ENCODE data around the gene GTF3C2. TPM values are rescaled to one million over a fixed set of nuclear protein-coding genes. Genes with fewer than 3 reads are reported as not detected.

GTF3C2 gene
- total and polyA plus RNA-seq, 10 of the 15 experiments (the other 5 are each of a cell fraction or from before 2014, with no cell fraction given): 45.9 to 105 (median 80.3) TPM

DNA sequence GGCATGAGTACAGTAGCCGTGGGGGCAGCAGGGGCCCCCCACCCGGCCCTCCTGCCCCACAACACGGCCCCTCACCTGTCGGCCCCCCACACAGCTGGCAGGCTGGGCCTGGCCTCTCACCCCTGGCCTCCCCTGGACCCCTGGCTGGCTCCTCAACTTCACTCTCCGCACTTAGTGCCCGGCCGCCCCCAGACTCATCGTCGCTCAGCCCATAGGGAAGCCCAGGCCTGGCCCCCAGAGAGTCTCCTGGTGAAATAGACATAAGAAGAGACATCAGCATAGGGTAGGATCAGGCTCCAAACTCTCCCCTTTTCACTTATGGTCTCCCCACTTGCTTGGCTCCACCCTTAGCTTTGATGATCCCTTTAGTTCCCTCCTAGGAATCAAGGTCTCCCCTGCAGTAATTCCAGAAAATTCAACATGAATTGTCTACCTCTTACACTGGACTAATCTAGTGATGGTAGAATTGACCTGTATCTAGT, 22.3 kb upstream of the GTF3C2 start:
- 98% methylated on average over 8 of the region's 9 CpGs for WGBS (ENCODE audit: insufficient coverage, insufficient replicate concordance, low lambda C conversion rate, missing lambda C conversion rate)
- no peak for TF ChIP-seq BCL11A (IDR thresholded peaks at IDR 0.05; ENCODE audit: low read depth, low read length)
- no peak for TF ChIP-seq IKZF1 (conservative IDR thresholded peaks at IDR 0.05)
- TF ChIP-seq SREBF1 (IDR thresholded peaks at IDR 0.05; ENCODE audit: low read length): no peak
- TF ChIP-seq CHD4 (IDR thresholded peaks at IDR 0.05): no peak
- TF ChIP-seq ZNF592 (IDR thresholded peaks at IDR 0.05): no peak
- TF ChIP-seq, protein P1, sequence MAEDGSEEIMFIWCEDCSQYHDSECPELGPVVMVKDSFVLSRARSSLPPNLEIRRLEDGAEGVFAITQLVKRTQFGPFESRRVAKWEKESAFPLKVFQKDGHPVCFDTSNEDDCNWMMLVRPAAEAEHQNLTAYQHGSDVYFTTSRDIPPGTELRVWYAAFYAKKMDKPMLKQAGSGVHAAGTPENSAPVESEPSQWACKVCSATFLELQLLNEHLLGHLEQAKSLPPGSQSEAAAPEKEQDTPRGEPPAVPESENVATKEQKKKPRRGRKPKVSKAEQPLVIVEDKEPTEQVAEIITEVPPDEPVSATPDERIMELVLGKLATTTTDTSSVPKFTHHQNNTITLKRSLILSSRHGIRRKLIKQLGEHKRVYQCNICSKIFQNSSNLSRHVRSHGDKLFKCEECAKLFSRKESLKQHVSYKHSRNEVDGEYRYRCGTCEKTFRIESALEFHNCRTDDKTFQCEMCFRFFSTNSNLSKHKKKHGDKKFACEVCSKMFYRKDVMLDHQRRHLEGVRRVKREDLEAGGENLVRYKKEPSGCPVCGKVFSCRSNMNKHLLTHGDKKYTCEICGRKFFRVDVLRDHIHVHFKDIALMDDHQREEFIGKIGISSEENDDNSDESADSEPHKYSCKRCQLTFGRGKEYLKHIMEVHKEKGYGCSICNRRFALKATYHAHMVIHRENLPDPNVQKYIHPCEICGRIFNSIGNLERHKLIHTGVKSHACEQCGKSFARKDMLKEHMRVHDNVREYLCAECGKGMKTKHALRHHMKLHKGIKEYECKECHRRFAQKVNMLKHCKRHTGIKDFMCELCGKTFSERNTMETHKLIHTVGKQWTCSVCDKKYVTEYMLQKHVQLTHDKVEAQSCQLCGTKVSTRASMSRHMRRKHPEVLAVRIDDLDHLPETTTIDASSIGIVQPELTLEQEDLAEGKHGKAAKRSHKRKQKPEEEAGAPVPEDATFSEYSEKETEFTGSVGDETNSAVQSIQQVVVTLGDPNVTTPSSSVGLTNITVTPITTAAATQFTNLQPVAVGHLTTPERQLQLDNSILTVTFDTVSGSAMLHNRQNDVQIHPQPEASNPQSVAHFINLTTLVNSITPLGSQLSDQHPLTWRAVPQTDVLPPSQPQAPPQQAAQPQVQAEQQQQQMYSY (CRISPR knock-in tag; IDR thresholded peaks at IDR 0.05): no peak
- no peak for TF ChIP-seq NR2C1 (IDR thresholded peaks at IDR 0.05)
- TF ChIP-seq EZH2 (IDR thresholded peaks at IDR 0.05; ENCODE audit: borderline replicate concordance, control insufficient read depth, low read depth, low read length): no peak
- TF ChIP-seq RB1 (IDR thresholded peaks at IDR 0.05; ENCODE audit: borderline replicate concordance): no peak
- TF ChIP-seq GATAD2B (conservative IDR thresholded peaks at IDR 0.05; ENCODE audit: low read depth): no peak
- no peak for TF ChIP-seq EED (IDR thresholded peaks at IDR 0.05; ENCODE audit: low read depth)
- no peak for TF ChIP-seq SIN3A (IDR thresholded peaks at IDR 0.05; ENCODE audit: low read depth, low read length)
- no peak for TF ChIP-seq ZZZ3 (IDR thresholded peaks at IDR 0.05; ENCODE audit: control insufficient read depth, insufficient read length, low read depth)
- TF ChIP-seq JUNB (IDR thresholded peaks at IDR 0.05): no peak
- TF ChIP-seq HSF1 (IDR thresholded peaks at IDR 0.05; ENCODE audit: low read depth, low read length): no peak
- no peak for TF ChIP-seq MEF2B (IDR thresholded peaks at IDR 0.05; ENCODE audit: partially characterized antibody, poor library complexity, severe bottlenecking)

More for the DNA sequence above, 22.3 kb upstream of the GTF3C2 start:
- peaks cover 15% of the 10 kb centered on the region for H3K79me2 ChIP-seq (ENCODE audit: control insufficient read depth, insufficient read depth, low read length)
- no peak overlapping the region for H2AFZ ChIP-seq (ENCODE audit: control insufficient read depth, low read depth, low read length)
- H3K4me1 ChIP-seq (ENCODE audit: control insufficient read depth, insufficient read depth, low read length): peaks cover 9% of the 10 kb centered on the region; the same call in 1 of the 2 replicates
- no peaks in the 10 kb centered on the region for H3K9me3 ChIP-seq (replicated peaks; ENCODE audit: control insufficient read depth, insufficient read depth, low read length)
- POLR2A ChIA-PET: interaction anchor here (0.6 to 2.8 kb wide), 6 partner anchors 7 to 319 kb away, joined by 3 to 23 read pairs (median 4); partner anchors contain the start of genes NRBP1 and PPM1G
- FAIRE-seq (no peak), ATAC-seq (no peak), DNase-seq (ENCODE audit: low read depth, low spot score) (no peak)
- H3K4me3 ChIP-seq: peak overlapping the region; percentile 69; the same call in 1 of the 2 replicates
- H3K36me3 ChIP-seq (ENCODE audit: control insufficient read depth in 2 of 2, insufficient read depth in 2 of 2, low read length in 1 of 2): peaks cover 38 to 45% of the 10 kb centered on the region in 2 experiments
- no TSS peak for BruUV-seq (replicated peaks)
- no peaks in the 10 kb centered on the region for H3K27me3 ChIP-seq (replicated peaks in 1 of 2; ENCODE audit: control insufficient read depth in 2 of 2, insufficient read depth in 2 of 2, low read length in 1 of 2)
- H3K27ac ChIP-seq (ENCODE audit: control insufficient read depth, insufficient read depth): no peak overlapping the region
- no peak overlapping the region for H3K9ac ChIP-seq (ENCODE audit: control insufficient read depth, insufficient read depth, low read length)
- H4K20me1 ChIP-seq (ENCODE audit: control insufficient read depth, insufficient read depth): no peaks in the 10 kb centered on the region; the same call in 1 of the 2 replicates
- in situ Hi-C loops (cut with MboI) (no loop called here), intact Hi-C loops (cut with micrococcal nuclease; ENCODE audit: unreplicated experiment) (no loop called here)
- CTCF ChIA-PET: interaction anchor here (1.0 to 2.8 kb wide), 6 partner anchors 8 to 305 kb away, joined by 3 to 14 read pairs (median 4); partner anchors contain the start of gene NRBP1
- SMC1A ChIA-PET (ENCODE audit: uncharacterized antibody, unreplicated experiment): interaction anchor here (1.0 to 3.1 kb wide), 5 partner anchors 7 to 328 kb away, joined by 3 to 9 read pairs (median 3); partner anchors contain the start of genes AGBL5, EIF2B4 and MPV17
- peak overlapping the region; percentile 97 for H3K4me2 ChIP-seq (ENCODE audit: control insufficient read depth, insufficient read depth)
- RAD21 ChIA-PET (ENCODE audit: unreplicated experiment): no interaction called here

Measured in GM12878 (cell line).